Activated naive CD4-positive, alpha-beta T cell treated with anti-CD3 and anti-CD28 coated beads, Interleukin-2, amount 50 U/mL, for 24 hours (primary cell): Measurements from ENCODE around the gene SPINDOC.
"Not testable (repeated sequence)": the region's sequence is repeated elsewhere in the genome, so short reads cannot be mapped to it uniquely, and the experiment has no call there.

Source experiments
- H3K27ac Mint-ChIP-seq: one replicate; pipeline ENCODE4 v1.8.0; 2021; ENCODE audit warnings: mild to moderate bottlenecking, mixed read lengths
- H3K27me3 Mint-ChIP-seq: one replicate; pipeline ENCODE4 v1.8.0; 2021; ENCODE audit warnings: mixed read lengths
- H3K36me3 Mint-ChIP-seq: one replicate; pipeline ENCODE4 v1.8.0; 2021; ENCODE audit warnings: mixed read lengths
- H3K4me1 Mint-ChIP-seq: one replicate; pipeline ENCODE4 v1.8.0; 2021; ENCODE audit warnings: mixed read lengths
- H3K4me3 Mint-ChIP-seq: one replicate; pipeline ENCODE4 v1.8.0; 2021; ENCODE audit warnings: mild to moderate bottlenecking, mixed read lengths
- H3K9me3 Mint-ChIP-seq: one replicate; pipeline ENCODE4 v1.8.0; 2021; ENCODE audit warnings: mixed read lengths

SPINDOC gene

GRCh38 chr11:63775191-63775590 lies 38.1 kb upstream of the SPINDOC start:
- H3K4me3 Mint-ChIP-seq, result no peak overlapping the region
- no peaks in the 10 kb centered on the region for H3K9me3 Mint-ChIP-seq
- peaks cover 3% of the 10 kb centered on the region for H3K27me3 Mint-ChIP-seq
- H3K36me3 Mint-ChIP-seq, result no peaks in the 10 kb centered on the region
- H3K27ac Mint-ChIP-seq, result no peak overlapping the region
- no peaks in the 10 kb centered on the region for H3K4me1 Mint-ChIP-seq

DNA sequence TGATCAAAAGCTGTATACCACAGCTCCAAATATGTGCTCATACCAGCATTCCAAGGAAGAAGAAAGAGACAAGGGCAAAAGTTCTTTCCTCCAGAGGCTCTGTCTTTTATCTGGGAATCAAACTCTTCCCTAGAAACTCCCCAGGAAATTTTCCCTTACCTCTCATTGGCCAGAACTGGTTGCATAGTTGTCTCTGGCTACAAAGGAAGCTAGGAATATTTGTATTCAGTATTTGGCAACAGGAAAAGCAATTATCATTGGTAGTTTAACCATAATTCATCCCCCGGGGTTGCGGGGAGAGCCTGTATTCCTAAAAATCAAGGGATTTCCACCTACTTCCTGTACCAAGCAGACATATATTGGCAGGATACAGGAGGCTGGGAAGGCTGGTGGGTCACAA lies 34.2 kb upstream of the SPINDOC start:
- H3K27ac Mint-ChIP-seq, result no peak overlapping the region
- no peaks in the 10 kb centered on the region for H3K9me3 Mint-ChIP-seq
- no peaks in the 10 kb centered on the region for H3K36me3 Mint-ChIP-seq
- no peaks in the 10 kb centered on the region for H3K27me3 Mint-ChIP-seq
- no peaks in the 10 kb centered on the region for H3K4me1 Mint-ChIP-seq
- H3K4me3 Mint-ChIP-seq, result no peak overlapping the region

GRCh38 chr11:63782749-63783148 lies 30.5 kb upstream of the SPINDOC start:
- no peaks in the 10 kb centered on the region for H3K9me3 Mint-ChIP-seq
- H3K27me3 Mint-ChIP-seq, result no peaks in the 10 kb centered on the region
- H3K4me3 Mint-ChIP-seq, result no peak overlapping the region
- no peaks in the 10 kb centered on the region for H3K36me3 Mint-ChIP-seq
- H3K4me1 Mint-ChIP-seq, result peaks cover 5% of the 10 kb centered on the region
- H3K27ac Mint-ChIP-seq, result no peak overlapping the region

GRCh38 chr11:63783925-63784592 lies 29.2 kb upstream of the SPINDOC start:
- Mint-ChIP-seq H3K27ac (no peak overlapping the region), H3K4me3 (no peak overlapping the region), H3K9me3 (no peaks in the 10 kb centered on the region), H3K36me3 (no peaks in the 10 kb centered on the region), H3K27me3 (no peaks in the 10 kb centered on the region), H3K4me1 (peaks cover 5% of the 10 kb centered on the region)

- Mint-ChIP-seq H3K27ac (no peak overlapping the region), H3K36me3 (no peaks in the 10 kb centered on the region), H3K4me1 (peaks cover 5% of the 10 kb centered on the region), H3K9me3 (no peaks in the 10 kb centered on the region), H3K27me3 (no peaks in the 10 kb centered on the region), H3K4me3 (no peak overlapping the region)
Measured at GRCh38 chr11:63785823-63786222, 27.4 kb upstream of the SPINDOC start.

- H3K4me3 Mint-ChIP-seq, result no peak overlapping the region
- H3K4me1 Mint-ChIP-seq, result no peaks in the 10 kb centered on the region
- H3K27ac Mint-ChIP-seq, result no peak overlapping the region
- H3K9me3 Mint-ChIP-seq, result peaks cover 6% of the 10 kb centered on the region
- H3K27me3 Mint-ChIP-seq, result no peaks in the 10 kb centered on the region
- H3K36me3 Mint-ChIP-seq, result peaks cover 3% of the 10 kb centered on the region
Measured at GRCh38 chr11:63791495-63792167, 21.6 kb upstream of the SPINDOC start.

DNA sequence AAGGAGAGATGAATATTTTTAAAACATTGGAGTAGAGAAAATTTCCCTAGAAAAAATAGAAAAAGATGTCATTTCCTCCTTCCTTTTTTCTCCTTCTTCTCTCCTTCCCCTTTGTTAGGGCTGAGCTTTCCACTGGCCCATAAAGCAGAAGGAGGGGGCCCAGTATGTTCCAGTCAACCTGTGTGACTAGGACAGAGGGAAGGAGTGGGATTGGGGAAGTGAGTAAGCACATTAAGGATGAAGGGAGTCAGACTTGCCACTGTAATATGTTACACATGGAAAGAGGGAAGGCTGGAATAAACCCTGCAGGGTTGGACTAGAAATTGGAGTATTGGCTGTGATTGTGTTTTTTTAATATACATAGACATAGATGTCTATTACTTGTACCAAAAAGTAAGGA lies 20.1 kb upstream of the SPINDOC start:
- Mint-ChIP-seq H3K9me3 (peaks cover 6% of the 10 kb centered on the region), H3K27ac (no peak overlapping the region), H3K36me3 (peaks cover 3% of the 10 kb centered on the region), H3K4me3 (no peak overlapping the region), H3K4me1 (no peaks in the 10 kb centered on the region), H3K27me3 (peaks cover 1% of the 10 kb centered on the region)

- Mint-ChIP-seq H3K36me3 (peaks cover 3% of the 10 kb centered on the region), H3K4me3 (no peak overlapping the region), H3K9me3 (peaks cover 6% of the 10 kb centered on the region)
Measured at GRCh38 chr11:63795066-63795465, 18.2 kb upstream of the SPINDOC start.

GRCh38 chr11:63800921-63801320 lies 12.3 kb upstream of the SPINDOC start:
- Mint-ChIP-seq H3K27ac (no peak overlapping the region), H3K9me3 (no peaks in the 10 kb centered on the region), H3K27me3 (peaks cover 4% of the 10 kb centered on the region), H3K36me3 (no peaks in the 10 kb centered on the region), H3K4me3 (no peak overlapping the region), H3K4me1 (no peaks in the 10 kb centered on the region)

More at GRCh38 chr11:63795066-63795465, 18.2 kb upstream of the SPINDOC start:
- H3K4me1 Mint-ChIP-seq, result no peaks in the 10 kb centered on the region
- no peak overlapping the region for H3K27ac Mint-ChIP-seq
- peaks cover 3% of the 10 kb centered on the region for H3K27me3 Mint-ChIP-seq

- no peaks in the 10 kb centered on the region for H3K4me1 Mint-ChIP-seq
- H3K27me3 Mint-ChIP-seq, result peaks cover 4% of the 10 kb centered on the region
- H3K9me3 Mint-ChIP-seq, result no peaks in the 10 kb centered on the region
- no peaks in the 10 kb centered on the region for H3K36me3 Mint-ChIP-seq
- H3K4me3 Mint-ChIP-seq, result no peak overlapping the region
- H3K27ac Mint-ChIP-seq, result no peak overlapping the region
Measured at GRCh38 chr11:63802637-63803414, 10.4 kb upstream of the SPINDOC start.

- H3K27ac Mint-ChIP-seq, result no peak overlapping the region
- no peaks in the 10 kb centered on the region for H3K36me3 Mint-ChIP-seq
- H3K4me1 Mint-ChIP-seq, result no peaks in the 10 kb centered on the region
- no peak overlapping the region for H3K4me3 Mint-ChIP-seq
- H3K27me3 Mint-ChIP-seq, result peaks cover 1% of the 10 kb centered on the region
- H3K9me3 Mint-ChIP-seq, result no peaks in the 10 kb centered on the region
Measured at GRCh38 chr11:63804259-63804658, 9.0 kb upstream of the SPINDOC start.

DNA sequence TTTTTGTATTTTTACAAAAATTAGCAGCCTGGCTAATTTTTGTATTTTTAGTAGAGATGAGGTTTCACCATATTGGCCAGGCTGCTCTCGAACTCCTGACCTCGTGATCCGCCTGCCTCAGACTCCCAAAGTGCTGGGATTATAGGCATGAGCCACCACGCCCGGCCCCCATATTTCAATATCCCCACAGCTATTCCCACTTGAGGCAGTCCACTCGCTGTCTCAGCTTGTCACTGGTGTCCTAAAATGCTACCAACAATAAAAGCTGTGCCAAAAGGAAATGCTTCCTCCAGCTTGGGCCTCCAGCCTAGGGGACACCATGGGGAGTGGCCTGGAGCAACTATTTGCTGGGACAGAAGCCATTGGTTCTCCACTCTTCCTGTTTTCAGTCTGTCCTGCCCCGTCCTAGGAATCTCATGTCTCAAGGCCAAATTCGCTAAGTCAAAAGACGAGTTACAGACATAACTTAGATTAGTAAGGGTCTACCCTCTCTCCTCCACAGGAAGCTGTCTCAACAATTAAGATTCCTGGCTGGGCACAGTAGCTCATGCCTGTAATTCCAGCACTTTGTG lies 7.3 kb upstream of the SPINDOC start:
- Mint-ChIP-seq H3K27ac (no peak overlapping the region), H3K9me3 (no peaks in the 10 kb centered on the region), H3K27me3 (no peaks in the 10 kb centered on the region), H3K4me3 (no peak overlapping the region), H3K4me1 (no peaks in the 10 kb centered on the region), H3K36me3 (no peaks in the 10 kb centered on the region)

GRCh38 chr11:63810383-63810782 lies 2.9 kb upstream of the SPINDOC start:
- not testable (repeated sequence) for H3K9me3 Mint-ChIP-seq, H3K27me3 Mint-ChIP-seq, H3K36me3 Mint-ChIP-seq, H3K27ac Mint-ChIP-seq, H3K4me3 Mint-ChIP-seq
- H3K4me1 Mint-ChIP-seq, result peaks cover 20% of the 10 kb centered on the region

GRCh38 chr11:63811522-63811921 lies 1.7 kb upstream of the SPINDOC start:
- Mint-ChIP-seq H3K27ac (peak overlapping the region; percentile 72), H3K4me3 (peak overlapping the region; percentile 39), H3K9me3 (no peaks in the 10 kb centered on the region), H3K27me3 (no peaks in the 10 kb centered on the region), H3K36me3 (no peaks in the 10 kb centered on the region), H3K4me1 (peaks cover 21% of the 10 kb centered on the region)

- peaks cover 21% of the 10 kb centered on the region for H3K4me1 Mint-ChIP-seq
- H3K27ac Mint-ChIP-seq, result no peak overlapping the region
- H3K4me3 Mint-ChIP-seq, result peak overlapping the region; percentile 78
- H3K9me3 Mint-ChIP-seq, result no peaks in the 10 kb centered on the region
- H3K36me3 Mint-ChIP-seq, result peaks cover 2% of the 10 kb centered on the region
- H3K27me3 Mint-ChIP-seq, result no peaks in the 10 kb centered on the region
Measured at GRCh38 chr11:63813563-63814382, 517 bp downstream of the SPINDOC start.
